NCI-H82 (cell line): ENCODE data around the gene SNRPD3.
"Not testable (repeated sequence)": the region's sequence is repeated elsewhere in the genome, so short reads cannot be mapped to it uniquely, and the experiment has no call there.

Experiments used
- DNase-seq: peaks from one replicate; lab custom pipeline; 2025; lab: John Stamatoyannopoulos, UW

Gene SNRPD3

GRCh38 chr22:24614794-24615193 is 59.0 kb downstream of the SNRPD3 start:
- DNase-seq = not testable (repeated sequence)

DNA sequence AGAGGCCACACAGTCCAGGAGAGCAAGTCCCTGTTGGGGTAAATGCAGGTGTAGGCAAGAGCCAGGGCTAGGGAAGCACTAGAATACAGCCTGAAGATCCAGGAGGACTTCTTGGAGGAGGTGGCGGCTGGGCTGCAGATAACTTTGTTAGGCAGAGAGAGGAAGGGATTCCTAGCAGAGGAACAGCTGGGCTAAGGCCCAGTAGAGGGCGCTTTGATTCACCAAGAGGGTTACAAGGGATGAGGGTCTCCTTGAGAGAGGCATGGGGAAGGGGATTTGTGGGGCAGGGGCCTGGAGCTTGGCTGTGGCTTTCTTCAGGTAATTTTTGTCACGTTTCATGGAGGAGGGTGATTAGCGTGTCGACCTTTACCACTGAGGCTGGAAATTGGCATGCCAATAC is 65.4 kb downstream of the SNRPD3 start:
- DNase-seq = not testable (repeated sequence)

GRCh38 chr22:24622596-24622995 is 66.8 kb downstream of the SNRPD3 start:
- DNase-seq = not testable (repeated sequence)
